Measurements from ENCODE around the gene RNF17.

RNF17 gene

GRCh38 chr13:24905242-24905641 is 141.3 kb downstream of the RNF17 start:
- H3K27me3 ChIP-seq (ENCODE audit: insufficient read depth, low read length, poor library complexity): no peaks in the 10 kb centered on the region
- no peak overlapping the region for H2AFZ ChIP-seq (ENCODE audit: low read depth, low read length)
- ATAC-seq (ENCODE audit: insufficient read depth, low read depth) (no peak), DNase-seq (no peak)
- no peak overlapping the region for H3K27ac ChIP-seq (ENCODE audit: low read length)
- H3K9ac ChIP-seq (ENCODE audit: low read depth, low read length): no peak overlapping the region
- no peak overlapping the region for H3K4me3 ChIP-seq (ENCODE audit: low read depth in 1 of 2, low read length in 2 of 2)
- H3K79me2 ChIP-seq (ENCODE audit: insufficient read depth, low read length): no peaks in the 10 kb centered on the region
- no peaks in the 10 kb centered on the region for H3K4me1 ChIP-seq (ENCODE audit: insufficient read depth, low read length)
- no peaks in the 10 kb centered on the region; the same call in 1 of the 2 replicates for H4K20me1 ChIP-seq (ENCODE audit: insufficient read depth, low read length)
- H3K36me3 ChIP-seq (ENCODE audit: insufficient read depth, low read length): peaks cover 79% of the 10 kb centered on the region
- TF ChIP-seq EZH2 (IDR thresholded peaks at IDR 0.05; ENCODE audit: borderline replicate concordance, low read depth, low read length, severe bottlenecking): no peak
- H3K9me3 ChIP-seq (ENCODE audit: insufficient read depth, low read length, severe bottlenecking): no peaks in the 10 kb centered on the region
- no peak overlapping the region for H3K4me2 ChIP-seq (ENCODE audit: insufficient read depth, low read length)

GRCh38 chr13:24906268-24906667 is 142.3 kb downstream of the RNF17 start:
- Histone ChIP-seq H3K4me1 (ENCODE audit: insufficient read depth, low read length) (no peaks in the 10 kb centered on the region), H3K36me3 (ENCODE audit: insufficient read depth, low read length) (peaks cover 80% of the 10 kb centered on the region), H3K27me3 (ENCODE audit: insufficient read depth, low read length, poor library complexity) (no peaks in the 10 kb centered on the region), H2AFZ (ENCODE audit: low read depth, low read length) (no peak overlapping the region), H3K4me2 (ENCODE audit: insufficient read depth, low read length) (no peak overlapping the region), H4K20me1 (ENCODE audit: insufficient read depth, low read length) (no peaks in the 10 kb centered on the region; the same call in 1 of the 2 replicates), H3K4me3 (ENCODE audit: low read depth in 1 of 2, low read length in 2 of 2) (no peak overlapping the region), H3K27ac (ENCODE audit: low read length) (no peak overlapping the region), H3K9me3 (ENCODE audit: insufficient read depth, low read length, severe bottlenecking) (no peaks in the 10 kb centered on the region), H3K79me2 (ENCODE audit: insufficient read depth, low read length) (no peaks in the 10 kb centered on the region), H3K9ac (ENCODE audit: low read depth, low read length) (no peak overlapping the region)
- TF ChIP-seq EZH2 (IDR thresholded peaks at IDR 0.05; ENCODE audit: borderline replicate concordance, low read depth, low read length, severe bottlenecking): no peak
- TF ChIP-seq CTCF (IDR thresholded peaks at IDR 0.05; ENCODE audit: borderline replicate concordance, extremely low read depth, low read length, poor library complexity, severe bottlenecking): no peak
- ATAC-seq (ENCODE audit: insufficient read depth, low read depth) (no peak), DNase-seq (no peak)

GRCh38 chr13:24910502-24911132 is 146.6 kb downstream of the RNF17 start:
- no peaks in the 10 kb centered on the region for H3K9me3 ChIP-seq (ENCODE audit: insufficient read depth, low read length, severe bottlenecking)
- H3K4me1 ChIP-seq (ENCODE audit: insufficient read depth, low read length): no peaks in the 10 kb centered on the region
- no peak overlapping the region for H3K9ac ChIP-seq (ENCODE audit: low read depth, low read length)
- no peak overlapping the region for H3K4me3 ChIP-seq (ENCODE audit: low read depth in 1 of 2, low read length in 2 of 2)
- peaks cover 27% of the 10 kb centered on the region for H3K79me2 ChIP-seq (ENCODE audit: insufficient read depth, low read length)
- peaks cover 13% of the 10 kb centered on the region; the same call in 1 of the 2 replicates for H4K20me1 ChIP-seq (ENCODE audit: insufficient read depth, low read length)
- no peak overlapping the region for H3K27ac ChIP-seq (ENCODE audit: low read length)
- no peak overlapping the region for H3K4me2 ChIP-seq (ENCODE audit: insufficient read depth, low read length)
- H3K36me3 ChIP-seq (ENCODE audit: insufficient read depth, low read length): peaks cover 64% of the 10 kb centered on the region
- TF ChIP-seq CTCF (IDR thresholded peaks at IDR 0.05; ENCODE audit: borderline replicate concordance, extremely low read depth, low read length, poor library complexity, severe bottlenecking) (no peak), EZH2 (IDR thresholded peaks at IDR 0.05; ENCODE audit: borderline replicate concordance, low read depth, low read length, severe bottlenecking) (no peak)
- DNase-seq (no peak), ATAC-seq (ENCODE audit: insufficient read depth, low read depth) (no peak)
- H3K27me3 ChIP-seq (ENCODE audit: insufficient read depth, low read length, poor library complexity): no peaks in the 10 kb centered on the region
- no peak overlapping the region for H2AFZ ChIP-seq (ENCODE audit: low read depth, low read length)

- TF ChIP-seq CTCF (IDR thresholded peaks at IDR 0.05; ENCODE audit: borderline replicate concordance, extremely low read depth, low read length, poor library complexity, severe bottlenecking): no peak
- no peak for TF ChIP-seq EZH2 (IDR thresholded peaks at IDR 0.05; ENCODE audit: borderline replicate concordance, low read depth, low read length, severe bottlenecking)
- DNase-seq: no peak
- no peak overlapping the region for H3K4me2 ChIP-seq (ENCODE audit: insufficient read depth, low read length)
- H3K9me3 ChIP-seq (ENCODE audit: insufficient read depth, low read length, severe bottlenecking): no peaks in the 10 kb centered on the region
- no peak overlapping the region for H3K4me3 ChIP-seq (ENCODE audit: low read depth in 1 of 2, low read length in 2 of 2)
- no peaks in the 10 kb centered on the region for H3K27me3 ChIP-seq (ENCODE audit: insufficient read depth, low read length, poor library complexity)
- no peak for ATAC-seq (ENCODE audit: insufficient read depth, low read depth)
- no peak overlapping the region for H3K27ac ChIP-seq (ENCODE audit: low read length)
- no peak overlapping the region for H3K9ac ChIP-seq (ENCODE audit: low read depth, low read length)
- no peaks in the 10 kb centered on the region for H3K4me1 ChIP-seq (ENCODE audit: insufficient read depth, low read length)
- H2AFZ ChIP-seq (ENCODE audit: low read depth, low read length): no peak overlapping the region
- peaks cover 18% of the 10 kb centered on the region; the same call in 1 of the 2 replicates for H4K20me1 ChIP-seq (ENCODE audit: insufficient read depth, low read length)
- peaks cover 57% of the 10 kb centered on the region for H3K36me3 ChIP-seq (ENCODE audit: insufficient read depth, low read length)
- peaks cover 33% of the 10 kb centered on the region for H3K79me2 ChIP-seq (ENCODE audit: insufficient read depth, low read length)
Measured at GRCh38 chr13:24911133-24911908, 147.4 kb downstream of the RNF17 start.

Measured in DND-41 (cell line).